Measurements from ENCODE around the gene TMPRSS7.
"Not testable (repeated sequence)": the region's sequence is repeated elsewhere in the genome, so short reads cannot be mapped to it uniquely, and the experiment has no call there.

The TMPRSS7 gene

DNA sequence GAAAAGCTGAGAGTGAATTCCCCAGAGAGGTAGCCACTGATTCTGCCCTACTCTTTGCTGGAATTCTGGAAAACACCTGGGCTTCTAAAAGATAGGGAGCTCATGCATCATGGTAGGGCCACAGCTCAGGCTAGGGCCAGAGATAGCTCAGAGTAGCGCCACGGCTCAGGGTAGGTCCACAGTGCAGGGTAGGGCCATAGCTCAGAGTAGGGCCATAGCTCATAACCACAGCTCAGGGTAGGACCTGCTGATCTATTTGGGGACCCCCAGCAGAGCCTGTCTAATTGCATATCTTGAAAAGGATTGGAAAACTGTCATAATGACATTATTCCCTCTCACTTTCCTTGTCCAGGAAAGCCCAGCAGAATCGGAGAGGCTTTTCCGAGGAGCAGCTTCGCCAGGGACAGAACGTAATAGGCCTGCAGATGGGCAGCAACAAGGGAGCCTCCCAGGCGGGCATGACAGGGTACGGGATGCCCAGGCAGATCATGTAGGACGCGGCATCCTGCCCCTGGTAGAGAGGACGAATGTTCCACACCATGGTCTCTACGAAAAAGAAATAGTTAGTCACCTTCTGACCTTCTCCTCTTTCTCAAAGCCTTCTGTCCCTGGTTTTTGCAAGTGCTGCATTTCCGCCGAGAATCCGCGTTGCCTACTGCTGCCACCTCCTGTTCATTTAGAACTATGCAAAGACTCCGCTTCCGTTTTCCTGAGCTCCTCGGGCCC lies 21.3 kb upstream of the TMPRSS7 start:
- DNase-seq, result peak; percentile 79

DNA sequence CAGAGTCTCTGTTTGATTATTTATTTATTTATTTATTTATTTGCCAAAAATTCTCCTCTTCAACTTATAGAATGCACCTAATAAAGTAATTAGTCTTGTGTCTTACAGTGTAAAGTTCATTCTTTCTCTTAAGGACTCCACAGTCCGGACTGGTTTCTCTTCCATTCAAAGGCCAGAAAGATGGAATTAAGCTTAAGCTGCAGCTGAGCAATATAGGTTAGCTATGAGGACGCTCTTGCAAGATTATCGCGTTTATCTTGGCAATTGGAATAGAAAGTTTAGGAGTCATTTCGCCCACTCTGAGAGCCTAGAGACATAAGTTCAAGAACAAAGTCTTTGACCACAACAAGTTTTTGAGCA lies 20.8 kb upstream of the TMPRSS7 start:
- DNase-seq, result no peak

DNA sequence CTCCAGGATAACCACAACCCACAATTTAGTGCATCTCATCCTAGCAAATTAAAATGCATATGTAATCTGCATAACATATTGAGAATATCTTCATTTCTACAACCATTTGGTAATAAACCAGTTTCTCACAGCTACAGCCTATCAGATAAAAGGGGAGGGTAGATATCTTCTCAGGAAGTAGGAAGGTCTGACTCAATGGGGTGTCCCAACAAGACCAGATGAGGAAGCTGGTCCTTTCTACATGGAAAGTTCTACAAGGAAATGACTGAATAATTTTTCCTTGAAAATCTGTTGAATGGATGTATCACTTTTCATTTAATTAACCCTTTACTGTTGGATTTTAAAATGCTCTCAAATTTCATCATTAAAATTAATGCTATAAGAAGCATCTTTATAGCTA lies 17.4 kb upstream of the TMPRSS7 start:
- no peak for DNase-seq

DNA sequence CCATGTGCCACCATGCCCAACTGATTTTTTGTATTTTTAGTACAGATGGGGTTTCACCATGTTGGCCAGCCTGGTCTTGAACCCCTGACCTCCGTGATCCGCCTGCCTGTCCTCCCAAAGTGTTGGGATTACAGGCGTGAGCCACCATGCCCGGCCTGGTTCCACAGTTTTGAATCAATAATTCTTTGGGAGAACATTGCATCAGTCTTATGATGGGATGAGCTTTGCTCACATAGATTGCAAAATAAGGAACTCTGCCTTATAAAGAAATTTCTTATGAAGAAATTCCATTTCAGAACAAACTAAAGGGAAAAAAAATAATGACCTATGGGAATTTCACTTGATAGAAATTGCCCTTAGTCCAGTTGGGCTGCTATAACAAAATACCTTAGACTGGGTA lies 15.8 kb upstream of the TMPRSS7 start:
- no peak for DNase-seq

DNA sequence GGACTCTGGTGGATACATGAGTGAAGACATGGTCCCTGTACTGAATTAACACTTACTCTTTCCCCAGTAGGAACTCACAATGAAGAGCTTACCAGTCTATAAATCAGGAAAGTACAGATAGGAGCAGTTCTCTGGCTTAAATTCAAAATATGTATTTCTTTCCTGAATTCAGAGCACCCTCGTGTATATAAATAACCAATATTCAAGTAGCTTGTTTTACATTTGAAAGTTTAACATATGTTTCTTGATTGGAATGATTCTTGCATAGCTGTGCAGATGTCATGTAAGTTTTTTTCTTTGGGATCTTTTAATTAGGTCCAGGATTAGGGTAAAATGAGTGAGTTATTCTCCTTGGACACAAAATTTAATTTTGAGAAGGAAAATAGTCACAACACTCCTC lies 14.8 kb upstream of the TMPRSS7 start:
- DNase-seq, result no peak

DNA sequence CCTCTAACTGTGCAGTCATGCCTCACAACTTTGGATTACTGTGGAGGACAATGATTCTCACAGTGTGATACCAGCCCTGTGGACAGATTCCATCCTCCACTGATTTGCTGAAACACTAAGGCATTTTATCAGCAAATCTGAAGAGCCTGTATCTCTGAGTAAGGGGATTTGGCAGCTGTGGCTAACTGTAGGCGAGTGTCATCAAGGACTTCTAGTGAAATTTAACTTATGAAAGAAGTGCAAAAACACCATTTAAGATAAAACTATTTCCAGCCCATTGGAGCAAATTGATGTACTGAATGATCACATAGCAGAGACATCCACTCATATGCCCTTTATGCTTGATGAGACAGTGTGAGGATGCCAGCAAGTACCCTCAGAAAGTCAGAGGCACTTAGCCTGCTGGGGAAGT lies 13.9 kb upstream of the TMPRSS7 start:
- DNase-seq, result no peak

DNA sequence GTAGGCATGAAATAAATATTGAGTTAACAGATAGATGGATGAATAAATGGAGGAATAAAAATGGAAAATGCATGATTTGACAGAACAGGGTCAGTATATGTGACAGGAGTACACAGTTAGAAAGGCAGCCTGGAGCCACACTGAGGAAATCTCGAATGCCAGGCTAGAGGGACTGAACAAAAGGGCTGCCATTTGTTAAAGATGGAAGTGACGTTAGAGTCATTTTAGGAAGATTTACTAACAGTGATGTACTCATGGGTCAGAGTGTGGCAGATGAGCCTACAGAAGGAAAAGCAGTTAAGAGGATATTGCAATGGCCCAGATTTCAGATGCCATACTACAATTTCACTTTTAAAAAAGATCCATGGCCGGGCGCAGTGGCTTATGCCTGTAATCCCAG lies 7.4 kb upstream of the TMPRSS7 start:
- DNase-seq, result no peak

DNA sequence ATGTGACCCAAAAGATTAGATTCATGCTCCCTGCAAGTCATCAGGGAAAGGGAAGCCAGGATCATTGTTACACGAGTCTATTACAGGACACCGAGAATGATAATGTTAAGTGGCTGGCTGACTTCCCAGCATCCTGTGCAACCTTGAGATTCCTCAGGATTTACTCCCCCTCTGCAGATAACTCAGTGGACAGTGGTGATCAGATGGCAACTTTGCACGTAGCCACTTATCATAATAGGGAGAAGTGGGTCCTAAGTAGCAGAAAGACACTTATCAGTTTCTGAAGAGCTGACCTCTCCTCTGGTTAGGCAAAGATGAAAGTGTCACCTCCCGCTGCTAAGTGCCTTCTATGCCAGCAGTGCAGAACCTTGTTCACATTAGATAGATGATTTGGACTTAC lies 6.7 kb upstream of the TMPRSS7 start:
- DNase-seq, result no peak

DNA sequence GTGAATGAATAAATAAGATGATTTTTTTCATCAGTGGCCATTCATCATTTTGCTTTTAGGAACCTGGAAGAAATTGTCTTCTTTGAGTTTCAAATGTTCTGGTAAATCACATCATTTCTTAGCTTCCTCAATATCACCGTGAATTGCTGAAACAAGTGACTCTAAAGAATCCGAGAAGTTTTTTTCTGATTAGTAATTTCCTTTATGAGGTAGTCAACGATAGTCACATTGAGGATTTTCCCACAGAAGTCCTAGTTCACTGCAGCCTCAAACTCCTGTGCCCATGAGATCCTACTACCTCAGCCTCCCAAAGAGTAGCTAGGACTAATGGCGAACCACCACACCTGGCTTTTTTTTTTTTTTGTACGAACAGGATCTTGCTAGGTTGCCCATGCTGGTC lies 3.6 kb upstream of the TMPRSS7 start:
- DNase-seq, result no peak

DNA sequence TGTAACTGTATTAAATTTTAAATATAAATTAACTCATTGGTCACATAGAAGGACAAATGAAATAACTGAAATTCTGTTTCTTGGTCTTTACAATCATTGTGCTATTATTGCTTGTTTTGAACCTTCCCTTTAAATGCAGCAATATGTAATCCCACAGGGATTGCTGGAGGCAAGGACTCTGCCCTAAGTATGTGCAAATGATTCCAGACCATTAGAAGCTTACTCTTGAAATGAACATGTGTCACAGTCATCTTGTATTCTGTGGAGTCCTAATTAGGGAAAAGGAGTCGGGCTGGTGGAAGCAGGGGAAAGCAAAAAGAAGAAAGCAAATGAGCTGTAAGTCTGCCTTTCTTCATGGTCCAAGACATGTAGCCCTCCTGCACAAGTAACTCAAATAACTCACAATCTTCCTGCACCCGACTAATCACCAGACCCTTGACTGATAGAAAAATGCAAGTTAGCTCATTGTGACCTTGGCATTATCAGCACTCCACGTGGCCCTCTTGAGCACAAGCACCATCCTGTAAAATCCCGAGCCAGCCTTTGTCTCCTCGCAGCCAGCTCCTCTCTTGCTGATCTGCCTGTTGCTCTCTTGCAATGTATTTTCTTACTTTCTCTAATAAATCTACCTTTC lies 2.3 kb upstream of the TMPRSS7 start:
- no peak for DNase-seq

DNA sequence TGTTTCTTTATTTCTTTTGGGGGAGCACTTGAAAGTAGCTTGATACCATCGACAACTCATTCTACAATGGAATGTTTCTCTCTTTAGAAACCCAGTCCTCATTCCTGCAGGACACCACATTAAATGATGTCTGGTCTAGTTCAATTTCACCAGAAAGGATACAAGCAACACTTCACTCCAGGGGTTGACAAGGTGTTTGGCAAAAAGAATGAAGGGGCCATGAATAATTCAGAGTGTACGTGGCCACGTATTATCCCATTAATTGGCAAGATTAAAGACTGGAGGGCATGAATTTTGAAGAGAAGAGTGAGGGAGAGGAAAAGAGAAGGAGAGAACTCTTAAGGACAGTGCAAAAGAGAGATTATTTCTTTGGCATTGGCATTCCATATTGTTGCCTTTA lies 705 bp downstream of the TMPRSS7 start:
- no peak for DNase-seq

DNA sequence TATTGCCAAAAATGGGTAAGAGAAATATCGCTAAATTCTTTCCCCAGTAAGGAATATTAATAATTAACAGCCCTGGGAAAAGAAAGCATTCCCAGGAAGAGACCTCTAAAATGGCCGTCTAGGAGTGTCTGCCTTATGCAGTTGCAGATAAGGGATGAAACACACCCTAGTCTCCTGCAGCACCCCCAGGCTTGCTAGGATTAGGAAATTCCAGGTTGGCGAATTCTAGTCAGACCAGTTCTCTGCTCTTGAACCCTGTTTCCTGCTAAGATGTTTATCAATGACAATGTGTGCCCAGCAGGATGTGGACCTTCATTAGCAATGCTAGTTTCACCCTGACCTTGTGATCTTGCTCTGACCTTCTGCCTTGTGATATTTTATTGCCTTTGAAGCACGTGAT lies 2.7 kb downstream of the TMPRSS7 start:
- not testable (repeated sequence) for DNase-seq

DNA sequence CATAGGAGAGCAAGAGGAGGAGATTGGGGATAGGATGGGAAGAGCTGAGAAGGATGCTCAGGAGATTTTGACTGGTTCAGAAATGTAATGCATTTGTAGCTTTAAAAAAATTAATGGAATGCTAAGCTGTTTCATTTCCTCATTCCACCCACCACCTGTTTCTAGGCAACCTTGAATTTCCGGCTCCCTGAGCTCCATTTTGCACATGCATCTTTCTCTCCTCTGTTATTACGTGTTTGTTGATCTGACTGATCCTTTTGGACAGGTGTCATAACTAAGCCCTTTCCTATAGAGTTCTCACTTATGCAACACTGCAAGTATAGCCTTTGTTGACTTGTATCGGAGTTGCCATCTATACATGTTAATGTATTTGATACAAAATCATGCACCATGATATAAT lies 4.3 kb downstream of the TMPRSS7 start:
- DNase-seq, result no peak

DNA sequence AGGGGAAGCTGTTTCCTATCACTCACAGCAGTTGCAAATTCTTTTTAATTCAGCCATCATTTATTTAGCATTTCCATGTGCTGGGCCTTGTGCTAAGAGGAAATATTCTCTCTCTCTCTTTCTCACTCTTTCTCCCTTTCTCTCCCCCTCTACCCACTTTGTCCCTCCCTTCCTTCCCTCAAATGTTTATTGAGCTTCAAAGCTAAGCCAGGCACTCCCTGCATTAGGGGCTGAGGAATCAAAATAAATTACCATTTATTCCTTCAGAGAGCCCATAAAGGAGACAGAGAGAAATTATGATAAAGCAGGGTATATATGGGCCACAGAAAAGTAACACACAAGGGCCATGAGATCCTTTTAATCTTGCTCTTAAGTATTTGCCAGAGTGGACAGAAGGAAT lies 6.8 kb downstream of the TMPRSS7 start:
- DNase-seq, result no peak

DNA sequence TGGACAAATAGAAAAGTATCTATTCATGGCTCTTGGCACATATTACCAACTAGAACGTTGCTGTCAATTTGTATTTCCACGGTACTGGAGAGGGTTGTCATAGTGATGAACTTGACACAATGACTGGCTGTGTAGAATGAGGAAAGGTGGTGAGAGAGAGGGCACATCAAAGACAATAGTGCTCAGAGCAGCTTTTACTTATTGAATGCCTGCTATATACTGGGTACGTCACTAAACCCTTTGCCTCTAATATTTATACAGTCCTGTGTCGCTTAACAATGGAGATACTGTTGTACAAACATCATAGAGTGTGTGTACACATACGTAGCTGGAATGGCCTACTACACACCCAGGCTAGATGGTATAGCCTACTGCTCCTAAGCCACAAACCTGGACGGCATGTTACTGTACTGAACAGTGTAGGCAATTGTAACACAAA lies 8.3 kb downstream of the TMPRSS7 start:
- DNase-seq, result no peak

DNA sequence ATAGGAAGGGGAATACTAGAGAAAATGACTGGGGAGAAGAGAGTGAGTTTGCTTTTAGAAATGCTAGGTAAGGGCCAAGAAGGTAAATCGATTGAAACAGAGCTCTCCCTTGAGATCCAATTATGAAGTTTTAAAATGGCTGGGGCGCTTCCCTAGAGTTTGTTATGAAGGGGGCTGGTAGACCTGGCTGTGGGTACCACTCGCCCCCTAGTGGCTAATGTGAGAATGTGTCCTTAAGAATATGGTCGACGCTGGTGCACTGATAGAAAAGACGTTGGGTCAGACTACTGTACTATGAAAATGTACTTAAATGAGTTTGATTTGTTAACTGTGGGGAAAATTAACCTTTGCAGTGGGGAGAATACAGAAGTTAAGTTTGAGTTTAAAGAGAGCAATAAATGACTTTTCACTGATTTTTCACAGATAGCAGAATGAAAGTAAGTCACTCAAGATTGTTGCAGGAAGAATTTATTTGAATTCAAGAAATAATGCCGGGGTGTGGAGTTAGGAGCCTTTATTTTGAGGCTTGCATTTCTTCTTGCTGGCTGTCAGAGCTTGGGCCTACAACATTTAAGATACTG lies 9.2 kb downstream of the TMPRSS7 start:
- DNase-seq, result peak; percentile 56

DNA sequence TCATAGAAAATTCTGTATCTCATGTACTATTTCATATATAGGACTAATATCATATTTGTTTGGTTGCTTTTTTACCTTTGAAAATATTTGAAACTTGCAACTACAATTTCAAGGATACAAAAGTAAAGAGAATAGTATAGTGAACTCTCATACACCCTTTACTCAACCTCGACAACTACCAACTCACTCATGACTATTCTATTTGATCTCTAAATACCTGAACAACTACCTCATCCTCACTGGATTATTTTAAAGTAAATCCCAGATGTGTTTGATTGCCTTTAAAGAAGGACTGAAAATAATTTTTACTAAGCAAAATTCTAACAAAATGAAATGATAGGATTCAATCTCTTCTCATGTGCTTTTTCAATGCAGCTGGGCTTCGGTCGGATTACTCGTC lies 12.1 kb downstream of the TMPRSS7 start:
- DNase-seq, result no peak

DNA sequence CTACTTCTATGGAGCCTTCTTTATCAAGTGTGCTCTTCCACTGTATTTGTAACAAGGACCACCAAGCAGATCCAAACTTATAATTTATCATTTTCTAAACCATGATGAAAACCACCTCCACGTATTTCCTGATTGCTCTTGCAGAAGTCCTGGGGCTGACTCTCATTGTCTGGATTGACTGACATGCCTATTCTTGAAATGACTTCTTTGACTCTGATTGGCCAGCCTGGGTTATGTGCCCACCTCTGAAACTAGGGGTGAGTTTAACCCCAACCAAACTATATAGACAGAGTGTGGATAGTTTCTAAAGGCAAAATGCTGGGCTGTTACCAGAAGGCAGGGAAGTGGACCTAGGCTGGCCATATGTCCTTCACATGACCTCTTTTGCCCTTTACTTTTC lies 12.7 kb downstream of the TMPRSS7 start:
- no peak for DNase-seq

DNA sequence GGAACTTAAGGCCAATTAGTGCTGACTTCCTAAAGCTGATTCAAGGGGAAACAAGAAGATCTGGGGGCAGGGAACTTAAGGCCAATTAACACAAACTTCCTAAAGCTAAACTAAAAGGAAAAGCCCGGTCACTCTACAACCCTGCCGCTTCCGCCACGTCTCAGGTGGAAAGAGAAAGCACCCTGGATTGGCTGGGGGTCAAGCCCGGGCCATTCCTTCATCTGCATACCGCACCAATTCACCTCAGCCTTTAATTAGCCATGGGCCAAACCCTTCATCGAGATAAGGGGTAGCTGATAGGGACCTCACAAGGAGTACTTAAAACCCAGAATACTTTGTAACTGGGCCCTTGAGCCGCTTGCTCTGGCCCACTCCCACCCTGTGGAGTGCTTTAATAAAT lies 14.4 kb downstream of the TMPRSS7 start:
- DNase-seq, result no peak

DNA sequence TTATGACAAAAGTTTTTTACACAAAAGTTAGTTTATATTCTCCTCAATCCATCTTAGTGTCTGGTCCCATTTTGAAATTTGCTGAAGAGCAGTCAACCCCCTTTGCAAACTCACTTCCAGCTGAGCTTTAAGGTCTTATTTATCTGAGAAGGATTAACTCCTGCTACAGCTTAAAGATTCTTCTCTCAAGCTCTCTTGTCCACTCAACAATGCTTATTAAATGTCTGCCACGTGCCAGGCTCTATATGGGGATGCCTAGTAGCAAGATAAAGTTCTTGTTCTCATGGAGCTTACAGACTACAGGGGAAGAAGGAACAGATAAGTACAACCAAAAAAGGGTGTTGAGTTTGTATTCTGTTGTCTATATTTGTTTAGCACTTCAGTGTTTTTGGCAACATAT lies 18.7 kb downstream of the TMPRSS7 start:
- no peak for DNase-seq

DNA sequence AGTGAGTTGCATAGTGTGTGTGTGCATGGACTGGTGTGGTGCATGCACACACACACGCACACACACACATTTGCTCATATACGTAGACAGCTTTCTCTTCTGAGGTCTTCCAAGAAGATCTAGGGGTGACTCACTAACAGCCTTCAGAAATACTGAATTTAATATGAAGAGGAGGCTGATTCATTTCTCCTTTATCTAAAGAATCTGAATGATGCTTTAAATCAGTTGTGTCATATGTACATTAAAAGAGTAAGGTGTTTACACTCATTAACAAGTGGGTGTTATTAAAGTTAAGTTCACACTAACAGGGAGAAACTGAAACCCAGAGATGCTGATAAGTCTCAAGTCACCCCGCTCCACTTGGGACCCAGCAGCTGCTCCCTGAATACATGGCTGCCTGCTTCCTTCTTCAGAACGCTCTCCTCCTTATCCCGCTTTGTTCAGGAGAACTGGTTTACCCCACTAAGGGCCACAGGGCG lies 22.0 kb downstream of the TMPRSS7 start:
- DNase-seq, result peak; percentile 31

DNA sequence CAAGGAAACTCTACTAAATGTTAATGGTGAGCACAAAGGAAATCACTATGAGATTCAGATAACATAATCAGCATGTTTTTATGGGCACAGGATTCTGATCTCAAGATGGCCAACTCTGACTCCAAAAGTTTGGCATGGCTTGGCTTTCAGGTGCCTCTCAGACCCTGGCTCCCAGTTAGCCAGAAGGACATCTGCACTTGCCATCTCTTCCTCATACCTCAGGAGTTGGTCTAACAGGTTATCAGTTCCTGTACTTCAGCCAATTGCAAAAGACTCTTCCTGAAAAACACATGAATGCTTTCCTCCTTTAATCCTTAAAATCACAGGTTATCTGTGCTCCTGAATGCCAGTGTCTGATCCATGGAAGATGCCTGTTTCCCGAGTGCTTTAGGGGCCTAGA lies 25.0 kb downstream of the TMPRSS7 start:
- DNase-seq, result no peak

DNA sequence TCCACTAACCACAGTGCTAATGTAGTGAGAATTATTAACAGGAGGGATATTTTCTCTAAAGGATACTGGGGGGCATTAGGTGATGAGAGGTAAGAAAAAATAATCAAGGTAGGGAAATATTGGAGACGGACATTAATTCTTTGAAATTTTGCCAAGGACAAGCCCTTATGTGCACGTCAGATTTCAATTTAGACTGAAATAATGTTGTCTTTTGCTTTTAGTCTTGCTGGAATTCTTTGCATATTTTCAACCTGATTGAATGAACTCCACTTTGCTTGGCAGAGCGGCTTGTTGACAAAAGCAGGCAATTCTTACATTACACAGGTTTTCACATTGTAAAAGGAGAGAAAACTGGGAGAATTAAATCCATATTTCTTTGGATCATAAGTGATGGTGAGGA lies 26.6 kb downstream of the TMPRSS7 start:
- DNase-seq, result no peak

DNA sequence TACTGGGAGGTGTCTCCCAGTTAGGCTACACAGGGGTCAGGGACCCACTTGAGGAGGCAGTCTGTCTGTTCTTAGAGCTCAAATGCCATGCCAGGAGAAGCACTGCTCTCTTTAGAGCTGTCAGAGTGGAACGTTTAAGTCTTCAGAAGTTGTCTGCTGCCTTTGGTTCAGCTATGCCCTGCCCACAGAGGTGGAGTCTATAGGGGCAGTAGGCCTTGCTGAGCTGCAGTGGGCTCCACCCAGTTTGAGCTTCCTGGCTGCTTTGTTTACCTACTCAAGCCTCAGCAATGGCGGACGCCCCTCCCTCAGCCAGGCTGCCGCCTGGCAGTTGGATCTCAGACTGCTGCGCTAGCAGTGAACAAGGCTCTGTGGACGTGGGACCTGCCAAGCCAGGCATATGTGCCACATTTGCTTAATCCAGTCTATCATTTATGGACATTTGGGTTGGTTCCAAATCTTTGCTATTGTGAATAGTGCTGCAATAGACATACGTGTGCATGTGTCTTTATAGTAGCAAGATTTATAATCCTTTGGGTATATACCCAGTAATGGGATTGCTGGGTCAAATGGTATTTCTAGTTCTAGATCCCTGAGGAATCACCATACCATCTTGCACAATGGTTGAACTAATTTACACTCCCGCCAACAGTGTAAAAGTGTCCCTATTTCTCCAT lies 38.0 kb downstream of the TMPRSS7 start:
- DNase-seq, result peak; percentile 75
